WTC11 (cell line): ENCODE results near the gene NEUROD1.

Source experiments
- FOXJ3 ChIP-seq: sonication (generic); formaldehyde crosslinking; IDR thresholded peaks from 2 replicates; pipeline ENCODE4 v1.9.0; 2021; ENCODE audit warnings: missing genetic modification reagents, mild to moderate bottlenecking, borderline replicate concordance
- GRHL2 ChIP-seq: fragments of 250-450 bp; sonication (Bioruptor Pico); IDR thresholded peaks from 2 replicates; pipeline ENCODE4 v1.8.0; 2022; ENCODE audit warnings: mild to moderate bottlenecking, moderate library complexity; ENCODE audit not compliant: insufficient replicate concordance, severe bottlenecking
- JAZF1 ChIP-seq: fragments of 250-450 bp; sonication (Bioruptor Pico); IDR thresholded peaks from 2 replicates; pipeline ENCODE4 v1.9.0; 2021; ENCODE audit warnings: moderate library complexity, mild to moderate bottlenecking, inconsistent platforms
- JUN ChIP-seq: sonication (generic); formaldehyde crosslinking; IDR thresholded peaks from 2 replicates; pipeline ENCODE4 v1.8.0; 2023; ENCODE audit warnings: mild to moderate bottlenecking, missing genetic modification reagents
- KAT7 ChIP-seq: sonication (generic); formaldehyde crosslinking; IDR thresholded peaks from 2 replicates; pipeline ENCODE4 v1.8.1; 2023; ENCODE audit warnings: missing genetic modification reagents, mild to moderate bottlenecking, borderline replicate concordance
- SP1 ChIP-seq: sonication (generic); formaldehyde crosslinking; conservative IDR thresholded peaks from 2 replicates; pipeline ENCODE4 v1.8.1; 2022; ENCODE audit warnings: missing genetic modification reagents
- TCF7 ChIP-seq: sonication (generic); formaldehyde crosslinking; IDR thresholded peaks from 2 replicates; pipeline ENCODE4 v1.8.0; 2022; ENCODE audit warnings: mild to moderate bottlenecking, low read depth, missing genetic modification reagents, moderate library complexity
- TP53 ChIP-seq: sonication (generic); formaldehyde crosslinking; IDR thresholded peaks from 2 replicates; pipeline ENCODE4 v1.8.1; 2023; ENCODE audit warnings: mild to moderate bottlenecking, missing genetic modification reagents
- ZNF232 ChIP-seq: sonication (generic); formaldehyde crosslinking; IDR thresholded peaks from 2 replicates; pipeline ENCODE4 v1.8.0; 2022; ENCODE audit warnings: mild to moderate bottlenecking, missing genetic modification reagents
- TF ChIP-seq, protein P1 (sequence below): sonication (generic); formaldehyde crosslinking; IDR thresholded peaks from 2 replicates; pipeline ENCODE4 v1.8.0; 2022; ENCODE audit warnings: mild to moderate bottlenecking, missing genetic modification reagents
- TF ChIP-seq, protein P2 (sequence below): fragments of 200-600 bp; IDR thresholded peaks from 2 replicates; pipeline ENCODE4 v1.8.0; 2022; ENCODE audit warnings: antibody characterized with exemption
- TF ChIP-seq, protein P3 (sequence below): fragments of 250-450 bp; sonication (Bioruptor Pico); IDR thresholded peaks from 2 replicates; pipeline ENCODE4 v2.1.2; 2022; ENCODE audit warnings: mild to moderate bottlenecking, moderate library complexity
- TF ChIP-seq, protein P4 (sequence below): sonication (generic); formaldehyde crosslinking; IDR thresholded peaks from 2 replicates; pipeline ENCODE4 v1.8.1; 2022; ENCODE audit warnings: low read depth, missing genetic modification reagents, borderline replicate concordance
- TF ChIP-seq, protein P5 (sequence below): sonication (generic); formaldehyde crosslinking; conservative IDR thresholded peaks from 2 replicates; pipeline ENCODE4 v1.8.1; 2022; ENCODE audit warnings: mild to moderate bottlenecking, missing genetic modification reagents

DNA sequence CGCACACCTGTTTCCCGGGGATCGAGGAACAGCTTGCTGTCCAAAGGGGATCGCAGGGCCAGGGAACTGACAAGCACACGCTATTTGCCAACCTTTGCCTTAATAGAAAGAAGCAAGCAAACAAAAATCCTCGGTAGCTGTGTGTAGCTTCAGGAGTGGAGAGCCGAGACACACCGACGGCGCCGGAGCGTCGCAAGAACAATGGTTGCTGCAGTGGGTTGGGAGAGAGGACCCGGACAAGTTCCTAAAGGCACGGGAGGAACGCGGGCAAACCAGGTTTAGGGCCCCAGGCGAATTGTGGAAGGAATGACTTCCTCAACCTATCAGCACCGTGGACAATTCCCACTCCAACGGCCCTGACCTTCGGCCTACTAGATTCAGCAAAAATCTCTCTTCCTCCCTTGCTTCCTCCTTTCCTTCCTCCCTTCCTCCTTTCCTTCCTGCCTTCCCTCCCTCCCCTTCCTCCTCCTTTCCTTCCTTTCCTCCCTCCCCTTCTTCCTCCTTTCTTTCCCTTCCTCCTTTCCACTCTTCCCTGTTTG lies 4.9 kb upstream of the NEUROD1 start:
- no peak for TF ChIP-seq KAT7 (CRISPR knock-in tag)
- TF ChIP-seq, protein P1, sequence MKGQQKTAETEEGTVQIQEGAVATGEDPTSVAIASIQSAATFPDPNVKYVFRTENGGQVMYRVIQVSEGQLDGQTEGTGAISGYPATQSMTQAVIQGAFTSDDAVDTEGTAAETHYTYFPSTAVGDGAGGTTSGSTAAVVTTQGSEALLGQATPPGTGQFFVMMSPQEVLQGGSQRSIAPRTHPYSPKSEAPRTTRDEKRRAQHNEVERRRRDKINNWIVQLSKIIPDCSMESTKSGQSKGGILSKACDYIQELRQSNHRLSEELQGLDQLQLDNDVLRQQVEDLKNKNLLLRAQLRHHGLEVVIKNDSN, result no peak
- TF ChIP-seq, protein P2, sequence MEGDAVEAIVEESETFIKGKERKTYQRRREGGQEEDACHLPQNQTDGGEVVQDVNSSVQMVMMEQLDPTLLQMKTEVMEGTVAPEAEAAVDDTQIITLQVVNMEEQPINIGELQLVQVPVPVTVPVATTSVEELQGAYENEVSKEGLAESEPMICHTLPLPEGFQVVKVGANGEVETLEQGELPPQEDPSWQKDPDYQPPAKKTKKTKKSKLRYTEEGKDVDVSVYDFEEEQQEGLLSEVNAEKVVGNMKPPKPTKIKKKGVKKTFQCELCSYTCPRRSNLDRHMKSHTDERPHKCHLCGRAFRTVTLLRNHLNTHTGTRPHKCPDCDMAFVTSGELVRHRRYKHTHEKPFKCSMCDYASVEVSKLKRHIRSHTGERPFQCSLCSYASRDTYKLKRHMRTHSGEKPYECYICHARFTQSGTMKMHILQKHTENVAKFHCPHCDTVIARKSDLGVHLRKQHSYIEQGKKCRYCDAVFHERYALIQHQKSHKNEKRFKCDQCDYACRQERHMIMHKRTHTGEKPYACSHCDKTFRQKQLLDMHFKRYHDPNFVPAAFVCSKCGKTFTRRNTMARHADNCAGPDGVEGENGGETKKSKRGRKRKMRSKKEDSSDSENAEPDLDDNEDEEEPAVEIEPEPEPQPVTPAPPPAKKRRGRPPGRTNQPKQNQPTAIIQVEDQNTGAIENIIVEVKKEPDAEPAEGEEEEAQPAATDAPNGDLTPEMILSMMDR, result no peak
- TF ChIP-seq ZNF232, result no peak
- TF ChIP-seq, protein P3, sequence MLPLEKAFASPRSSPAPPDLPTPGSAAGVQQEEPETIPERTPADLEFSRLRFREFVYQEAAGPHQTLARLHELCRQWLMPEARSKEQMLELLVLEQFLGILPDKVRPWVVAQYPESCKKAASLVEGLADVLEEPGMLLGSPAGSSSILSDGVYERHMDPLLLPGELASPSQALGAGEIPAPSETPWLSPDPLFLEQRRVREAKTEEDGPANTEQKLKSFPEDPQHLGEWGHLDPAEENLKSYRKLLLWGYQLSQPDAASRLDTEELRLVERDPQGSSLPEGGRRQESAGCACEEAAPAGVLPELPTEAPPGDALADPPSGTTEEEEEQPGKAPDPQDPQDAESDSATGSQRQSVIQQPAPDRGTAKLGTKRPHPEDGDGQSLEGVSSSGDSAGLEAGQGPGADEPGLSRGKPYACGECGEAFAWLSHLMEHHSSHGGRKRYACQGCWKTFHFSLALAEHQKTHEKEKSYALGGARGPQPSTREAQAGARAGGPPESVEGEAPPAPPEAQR (CRISPR knock-in tag), result no peak
- no peak for TF ChIP-seq TCF7 (CRISPR knock-in tag)
- TF ChIP-seq GRHL2 (CRISPR knock-in tag), result no peak
- TF ChIP-seq FOXJ3, result no peak
- TF ChIP-seq, protein P4, sequence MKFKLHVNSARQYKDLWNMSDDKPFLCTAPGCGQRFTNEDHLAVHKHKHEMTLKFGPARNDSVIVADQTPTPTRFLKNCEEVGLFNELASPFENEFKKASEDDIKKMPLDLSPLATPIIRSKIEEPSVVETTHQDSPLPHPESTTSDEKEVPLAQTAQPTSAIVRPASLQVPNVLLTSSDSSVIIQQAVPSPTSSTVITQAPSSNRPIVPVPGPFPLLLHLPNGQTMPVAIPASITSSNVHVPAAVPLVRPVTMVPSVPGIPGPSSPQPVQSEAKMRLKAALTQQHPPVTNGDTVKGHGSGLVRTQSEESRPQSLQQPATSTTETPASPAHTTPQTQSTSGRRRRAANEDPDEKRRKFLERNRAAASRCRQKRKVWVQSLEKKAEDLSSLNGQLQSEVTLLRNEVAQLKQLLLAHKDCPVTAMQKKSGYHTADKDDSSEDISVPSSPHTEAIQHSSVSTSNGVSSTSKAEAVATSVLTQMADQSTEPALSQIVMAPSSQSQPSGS (CRISPR knock-in tag), result no peak
- TF ChIP-seq JUN (CRISPR knock-in tag), result no peak
- no peak for TF ChIP-seq TP53
- TF ChIP-seq SP1 (CRISPR knock-in tag), result no peak
- no peak for TF ChIP-seq JAZF1 (CRISPR knock-in tag)
- TF ChIP-seq, protein P5, sequence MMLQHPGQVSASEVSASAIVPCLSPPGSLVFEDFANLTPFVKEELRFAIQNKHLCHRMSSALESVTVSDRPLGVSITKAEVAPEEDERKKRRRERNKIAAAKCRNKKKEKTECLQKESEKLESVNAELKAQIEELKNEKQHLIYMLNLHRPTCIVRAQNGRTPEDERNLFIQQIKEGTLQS (CRISPR knock-in tag), result no peak
